Activated naive CD4-positive, alpha-beta T cell treated with anti-CD3 and anti-CD28 coated beads, Interleukin-2, amount 50 U/mL, for 24 hours (primary cell): ENCODE results near the gene ZNF496.

Source experiments
- H3K27ac Mint-ChIP-seq: one replicate; pipeline ENCODE4 v1.8.0; 2021; ENCODE audit warnings: mild to moderate bottlenecking, mixed read lengths
- H3K27me3 Mint-ChIP-seq: one replicate; pipeline ENCODE4 v1.8.0; 2021; ENCODE audit warnings: mixed read lengths
- H3K36me3 Mint-ChIP-seq: one replicate; pipeline ENCODE4 v1.8.0; 2021; ENCODE audit warnings: mixed read lengths
- H3K4me1 Mint-ChIP-seq: one replicate; pipeline ENCODE4 v1.8.0; 2021; ENCODE audit warnings: mixed read lengths
- H3K4me3 Mint-ChIP-seq: one replicate; pipeline ENCODE4 v1.8.0; 2021; ENCODE audit warnings: mild to moderate bottlenecking, mixed read lengths
- H3K9me3 Mint-ChIP-seq: one replicate; pipeline ENCODE4 v1.8.0; 2021; ENCODE audit warnings: mixed read lengths

The ZNF496 gene

GRCh38 chr1:247322849-247323586 lies 8.6 kb downstream of the ZNF496 start:
- H3K27me3 Mint-ChIP-seq = no peaks in the 10 kb centered on the region
- H3K4me3 Mint-ChIP-seq = no peak overlapping the region
- H3K36me3 Mint-ChIP-seq = peaks cover 12% of the 10 kb centered on the region
- H3K27ac Mint-ChIP-seq = no peak overlapping the region
- no peaks in the 10 kb centered on the region for H3K9me3 Mint-ChIP-seq
- no peaks in the 10 kb centered on the region for H3K4me1 Mint-ChIP-seq

GRCh38 chr1:247322442-247322841 lies 9.2 kb downstream of the ZNF496 start:
- no peak overlapping the region for H3K4me3 Mint-ChIP-seq
- no peak overlapping the region for H3K27ac Mint-ChIP-seq
- no peaks in the 10 kb centered on the region for H3K27me3 Mint-ChIP-seq
- H3K36me3 Mint-ChIP-seq = peaks cover 12% of the 10 kb centered on the region
- H3K9me3 Mint-ChIP-seq = no peaks in the 10 kb centered on the region
- H3K4me1 Mint-ChIP-seq = no peaks in the 10 kb centered on the region

- no peak overlapping the region for H3K4me3 Mint-ChIP-seq
- no peaks in the 10 kb centered on the region for H3K27me3 Mint-ChIP-seq
- no peak overlapping the region for H3K27ac Mint-ChIP-seq
- H3K9me3 Mint-ChIP-seq = no peaks in the 10 kb centered on the region
- H3K4me1 Mint-ChIP-seq = no peaks in the 10 kb centered on the region
- H3K36me3 Mint-ChIP-seq = peaks cover 12% of the 10 kb centered on the region
Observed at GRCh38 chr1:247317702-247318101, 14.0 kb downstream of the ZNF496 start.

DNA sequence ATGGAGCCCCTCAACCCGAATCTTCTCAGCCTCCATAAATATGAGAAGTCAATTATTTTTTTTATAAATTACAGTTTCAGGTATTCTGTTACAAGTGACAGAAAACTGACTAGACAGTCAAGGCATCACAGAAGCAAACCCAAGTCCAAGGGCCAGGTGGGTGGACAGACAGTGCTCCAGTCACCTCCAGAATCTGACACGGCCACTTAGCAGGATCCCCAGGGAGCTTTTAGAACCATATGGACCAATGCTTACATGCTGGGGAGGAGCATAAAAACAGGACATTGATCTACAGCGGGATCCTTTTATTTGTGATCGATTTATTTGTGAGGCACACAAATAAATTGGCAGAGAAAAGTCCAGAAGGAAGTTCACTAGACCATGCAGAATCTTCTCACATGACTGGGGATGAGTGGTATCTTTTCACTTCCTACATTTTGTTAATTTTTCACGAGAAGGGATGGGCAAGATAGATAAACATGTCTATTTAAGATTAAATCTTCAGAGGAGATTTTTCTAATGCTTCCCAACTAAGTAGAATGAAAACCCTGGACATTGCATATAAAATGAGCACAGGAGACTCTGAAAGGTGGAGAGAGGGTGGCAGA lies 15.0 kb downstream of the ZNF496 start:
- H3K36me3 Mint-ChIP-seq = peaks cover 12% of the 10 kb centered on the region
- H3K4me3 Mint-ChIP-seq = no peak overlapping the region
- H3K9me3 Mint-ChIP-seq = no peaks in the 10 kb centered on the region
- H3K4me1 Mint-ChIP-seq = no peaks in the 10 kb centered on the region
- H3K27me3 Mint-ChIP-seq = no peaks in the 10 kb centered on the region
- no peak overlapping the region for H3K27ac Mint-ChIP-seq

DNA sequence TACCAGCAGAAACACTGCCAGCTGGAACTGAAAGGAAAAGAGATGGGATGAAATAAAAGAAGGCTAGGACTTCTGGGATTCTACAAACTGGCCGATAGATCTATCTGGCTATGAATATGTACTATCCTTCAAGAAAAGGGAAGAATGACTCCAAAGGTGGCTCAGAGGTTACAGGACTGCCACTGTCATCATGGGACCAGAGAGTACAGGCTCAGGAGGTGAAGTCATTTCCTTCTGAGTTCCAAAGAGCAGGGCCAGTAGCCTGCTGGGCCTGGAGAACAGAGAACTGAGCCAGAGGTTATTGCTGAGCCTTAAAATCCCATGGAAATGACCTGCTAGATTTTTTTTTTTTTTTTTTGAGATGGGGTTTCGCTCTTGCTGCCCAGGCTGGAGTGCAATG lies 27.6 kb downstream of the ZNF496 start:
- H3K4me1 Mint-ChIP-seq = no peaks in the 10 kb centered on the region
- no peak overlapping the region for H3K27ac Mint-ChIP-seq
- H3K9me3 Mint-ChIP-seq = no peaks in the 10 kb centered on the region
- H3K27me3 Mint-ChIP-seq = no peaks in the 10 kb centered on the region
- H3K4me3 Mint-ChIP-seq = no peak overlapping the region
- peaks cover 20% of the 10 kb centered on the region for H3K36me3 Mint-ChIP-seq

DNA sequence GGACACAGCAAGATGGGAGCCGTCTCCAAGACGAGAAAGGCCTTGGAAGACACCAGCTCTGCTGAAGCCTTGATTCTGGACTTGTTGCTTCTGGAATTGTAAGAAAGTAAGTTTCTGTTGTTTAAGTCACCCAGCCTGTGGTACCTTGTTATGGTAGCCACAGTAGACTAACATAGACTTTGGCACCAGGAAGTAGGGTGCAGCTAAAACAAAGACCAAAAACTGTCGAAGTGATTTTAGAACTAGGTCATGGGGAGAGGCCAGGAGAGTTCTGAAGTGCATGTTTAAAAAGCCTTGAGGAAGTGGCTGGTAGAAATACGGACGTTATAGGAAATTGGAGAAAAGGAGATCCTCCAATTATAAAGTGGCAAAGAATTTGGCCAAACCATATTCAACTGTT lies 28.5 kb downstream of the ZNF496 start:
- no peaks in the 10 kb centered on the region for H3K9me3 Mint-ChIP-seq
- no peaks in the 10 kb centered on the region for H3K27me3 Mint-ChIP-seq
- no peak overlapping the region for H3K27ac Mint-ChIP-seq
- H3K4me3 Mint-ChIP-seq = no peak overlapping the region
- no peaks in the 10 kb centered on the region for H3K4me1 Mint-ChIP-seq
- H3K36me3 Mint-ChIP-seq = peaks cover 18% of the 10 kb centered on the region

- H3K27me3 Mint-ChIP-seq = no peaks in the 10 kb centered on the region
- peaks cover 16% of the 10 kb centered on the region for H3K36me3 Mint-ChIP-seq
- no peaks in the 10 kb centered on the region for H3K9me3 Mint-ChIP-seq
- H3K27ac Mint-ChIP-seq = no peak overlapping the region
- H3K4me1 Mint-ChIP-seq = no peaks in the 10 kb centered on the region
- H3K4me3 Mint-ChIP-seq = no peak overlapping the region
Observed at GRCh38 chr1:247301176-247301540, 30.5 kb downstream of the ZNF496 start.

DNA sequence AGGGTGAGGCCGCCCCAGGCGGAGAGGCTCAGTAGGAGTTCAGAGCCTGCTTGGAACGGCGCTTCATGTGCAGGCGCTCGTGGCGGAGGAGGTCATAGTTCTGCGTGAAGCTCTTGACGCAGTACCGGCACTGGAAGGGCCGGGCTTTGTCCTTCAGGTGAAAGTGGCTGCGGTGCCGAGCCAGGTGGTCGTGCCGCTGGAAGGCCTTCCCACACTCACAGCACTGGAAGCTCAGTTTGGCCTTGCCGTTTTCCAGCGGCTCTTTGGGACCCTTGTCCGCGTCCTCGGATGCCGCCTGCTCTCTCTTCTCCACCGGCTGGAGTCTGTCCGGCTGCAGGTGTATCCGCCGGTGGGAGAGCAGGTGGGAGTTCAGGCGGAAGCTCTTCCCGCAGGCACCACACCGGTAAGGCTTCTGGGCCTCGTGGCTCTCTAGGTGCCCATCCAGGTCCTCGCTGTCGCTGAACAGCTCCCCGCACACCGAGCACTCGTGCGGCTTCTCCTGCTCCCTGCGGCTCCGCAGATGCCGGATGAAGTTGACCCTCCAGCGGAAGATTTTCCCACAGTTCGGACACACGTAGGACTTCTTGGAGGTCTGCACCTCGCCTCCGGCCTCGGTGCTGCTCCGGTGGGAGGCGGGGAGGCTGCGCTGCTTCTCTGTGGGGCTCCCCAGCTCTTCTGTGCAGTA lies 31.0 kb downstream of the ZNF496 start:
- Mint-ChIP-seq H3K4me3 (no peak overlapping the region), H3K4me1 (no peaks in the 10 kb centered on the region), H3K27me3 (no peaks in the 10 kb centered on the region), H3K36me3 (peaks cover 16% of the 10 kb centered on the region), H3K9me3 (no peaks in the 10 kb centered on the region), H3K27ac (no peak overlapping the region)

- H3K9me3 Mint-ChIP-seq = no peaks in the 10 kb centered on the region
- no peak overlapping the region for H3K27ac Mint-ChIP-seq
- H3K4me1 Mint-ChIP-seq = no peaks in the 10 kb centered on the region
- no peak overlapping the region for H3K4me3 Mint-ChIP-seq
- no peaks in the 10 kb centered on the region for H3K27me3 Mint-ChIP-seq
- H3K36me3 Mint-ChIP-seq = peaks cover 15% of the 10 kb centered on the region
Observed at GRCh38 chr1:247299723-247300381, 31.8 kb downstream of the ZNF496 start.

- no peak overlapping the region for H3K27ac Mint-ChIP-seq
Observed at GRCh38 chr1:247298701-247299100, 33.0 kb downstream of the ZNF496 start.

DNA sequence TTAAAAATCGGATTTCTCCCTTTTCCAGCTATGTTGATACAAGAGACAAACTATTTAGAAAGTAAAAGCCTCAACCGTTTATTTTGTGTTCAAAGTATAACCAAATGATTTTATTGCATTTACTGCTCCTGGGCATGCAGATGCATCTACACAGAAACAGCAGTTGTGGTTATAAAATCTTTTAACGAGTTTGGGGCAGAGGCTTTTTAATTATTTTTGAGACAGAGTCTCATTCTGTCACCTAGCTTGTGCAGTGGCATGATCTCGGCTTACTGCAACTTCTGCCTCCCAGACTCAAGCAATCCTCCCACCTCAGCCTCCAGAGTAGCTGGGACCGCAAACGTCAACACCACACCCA lies 33.6 kb downstream of the ZNF496 start:
- Mint-ChIP-seq H3K36me3 (peaks cover 10% of the 10 kb centered on the region), H3K9me3 (no peaks in the 10 kb centered on the region), H3K27ac (no peak overlapping the region), H3K27me3 (no peaks in the 10 kb centered on the region), H3K4me1 (no peaks in the 10 kb centered on the region), H3K4me3 (no peak overlapping the region)

More at GRCh38 chr1:247298701-247299100, 33.0 kb downstream of the ZNF496 start:
- H3K4me1 Mint-ChIP-seq = no peaks in the 10 kb centered on the region
- no peaks in the 10 kb centered on the region for H3K9me3 Mint-ChIP-seq
- H3K36me3 Mint-ChIP-seq = peaks cover 13% of the 10 kb centered on the region
- H3K4me3 Mint-ChIP-seq = no peak overlapping the region
- no peaks in the 10 kb centered on the region for H3K27me3 Mint-ChIP-seq

- no peak overlapping the region for H3K27ac Mint-ChIP-seq
- no peaks in the 10 kb centered on the region for H3K4me1 Mint-ChIP-seq
- H3K9me3 Mint-ChIP-seq = no peaks in the 10 kb centered on the region
- no peaks in the 10 kb centered on the region for H3K27me3 Mint-ChIP-seq
- H3K4me3 Mint-ChIP-seq = no peak overlapping the region
- H3K36me3 Mint-ChIP-seq = peaks cover 6% of the 10 kb centered on the region
Observed at GRCh38 chr1:247297263-247298123, 34.2 kb downstream of the ZNF496 start.

- Mint-ChIP-seq H3K4me3 (no peak overlapping the region), H3K27me3 (no peaks in the 10 kb centered on the region), H3K4me1 (no peaks in the 10 kb centered on the region), H3K27ac (no peak overlapping the region), H3K9me3 (no peaks in the 10 kb centered on the region), H3K36me3 (peaks cover 2% of the 10 kb centered on the region)
Observed at GRCh38 chr1:247296599-247297180, 35.0 kb downstream of the ZNF496 start.

DNA sequence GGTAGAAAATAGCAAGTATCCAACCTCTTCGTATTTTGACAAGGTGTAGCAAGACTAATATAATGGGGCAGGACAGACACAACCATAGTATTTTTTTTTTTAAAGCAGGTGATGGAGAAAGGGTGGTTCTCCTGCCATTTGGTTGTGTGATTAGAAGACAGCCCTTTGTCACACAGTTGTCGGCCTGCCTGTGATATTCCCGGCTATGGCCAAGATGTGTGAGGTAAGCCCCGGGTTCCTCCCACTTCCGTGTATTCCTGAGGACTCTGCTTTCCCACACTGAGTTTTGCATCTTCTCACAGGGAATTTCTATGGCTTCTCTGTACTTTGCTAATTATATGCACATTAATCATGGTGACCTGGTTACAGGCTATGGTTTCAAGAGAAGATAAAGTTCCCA lies 35.9 kb downstream of the ZNF496 start:
- H3K27ac Mint-ChIP-seq = no peak overlapping the region
- no peaks in the 10 kb centered on the region for H3K9me3 Mint-ChIP-seq
- no peak overlapping the region for H3K4me3 Mint-ChIP-seq
- H3K36me3 Mint-ChIP-seq = peaks cover 2% of the 10 kb centered on the region
- H3K27me3 Mint-ChIP-seq = no peaks in the 10 kb centered on the region
- H3K4me1 Mint-ChIP-seq = no peaks in the 10 kb centered on the region

DNA sequence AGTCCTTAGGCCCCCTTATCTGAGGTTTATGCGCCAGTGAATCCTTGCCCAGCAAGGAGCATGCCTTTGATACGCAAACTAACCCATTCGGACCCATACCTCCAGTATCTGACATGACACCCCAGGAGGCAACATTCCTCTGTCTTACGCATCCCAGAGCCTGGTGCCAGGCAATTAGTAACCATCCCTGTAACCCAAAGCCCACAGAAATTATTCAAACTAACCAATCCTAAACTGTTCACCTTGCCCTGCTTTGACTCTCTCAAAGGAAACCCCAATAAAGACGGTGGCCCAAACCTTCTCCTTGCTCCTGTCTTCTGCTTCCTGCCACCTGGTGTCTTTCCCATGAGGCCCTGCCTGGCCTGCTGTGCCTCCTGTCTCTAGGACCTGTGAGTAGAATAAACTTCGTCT lies 36.4 kb downstream of the ZNF496 start:
- no peaks in the 10 kb centered on the region for H3K9me3 Mint-ChIP-seq
- H3K36me3 Mint-ChIP-seq = peaks cover 2% of the 10 kb centered on the region
- H3K4me3 Mint-ChIP-seq = no peak overlapping the region
- H3K27me3 Mint-ChIP-seq = no peaks in the 10 kb centered on the region
- no peak overlapping the region for H3K27ac Mint-ChIP-seq
- no peaks in the 10 kb centered on the region for H3K4me1 Mint-ChIP-seq
